H9 (cell line): Measurements from ENCODE around the gene FAM53B. TPM values are rescaled to one million over a fixed set of nuclear protein-coding genes. Genes with fewer than 3 reads are reported as not detected.

Experiments
- DNase-seq: peaks from one replicate; pipeline ENCODE4 v3.0.0-alpha.2; 2017
- H2AFZ ChIP-seq: one replicate; pipeline ENCODE4 v1.6.1; 2013; ENCODE audit warnings: mild to moderate bottlenecking, low read length, control low read depth, moderate library complexity
- H2AK5ac ChIP-seq: 2 replicates; pipeline ENCODE4 v1.6.1; 2013; ENCODE audit warnings: low read length, control low read depth, mixed read lengths; ENCODE audit not compliant: insufficient read length
- H2BK120ac ChIP-seq: one replicate; pipeline ENCODE4 v1.6.1; 2013; ENCODE audit warnings: low read depth, mild to moderate bottlenecking, low read length, control low read depth, inconsistent platforms; ENCODE audit not compliant: poor library complexity, severe bottlenecking
- H2BK12ac ChIP-seq: 2 replicates; pipeline ENCODE4 v1.6.1; 2013; ENCODE audit warnings: low read length, control low read depth, mixed read lengths, low read depth; ENCODE audit not compliant: insufficient read length
- H2BK15ac ChIP-seq: 2 replicates; pipeline ENCODE4 v1.6.1; 2013; ENCODE audit warnings: low read depth, low read length, control low read depth
- H2BK20ac ChIP-seq: one replicate; pipeline ENCODE4 v1.6.1; 2013; ENCODE audit warnings: low read depth, mild to moderate bottlenecking, low read length, control low read depth, inconsistent platforms; ENCODE audit not compliant: poor library complexity, severe bottlenecking
- H2BK5ac ChIP-seq: 2 replicates; pipeline ENCODE4 v1.6.1; 2013; ENCODE audit warnings: low read length, control low read depth, mixed read lengths; ENCODE audit not compliant: insufficient read length
- H3K14ac ChIP-seq: 2 replicates; pipeline ENCODE4 v1.6.1; 2013; ENCODE audit warnings: low read length, control low read depth; ENCODE audit not compliant: insufficient read depth
- H3K18ac ChIP-seq: 2 replicates; pipeline ENCODE4 v1.6.1; 2013; ENCODE audit warnings: low read depth, mild to moderate bottlenecking, mixed read lengths, low read length, control low read depth; ENCODE audit not compliant: insufficient read length
- H3K23ac ChIP-seq: 2 replicates; pipeline ENCODE4 v1.6.1; 2013; ENCODE audit warnings: low read length, control low read depth, mixed read lengths, low read depth; ENCODE audit not compliant: insufficient read length
- H3K23me2 ChIP-seq: 2 replicates; pipeline ENCODE4 v1.6.1; 2013; ENCODE audit warnings: low read depth, mild to moderate bottlenecking, mixed read lengths, low read length, control low read depth; ENCODE audit not compliant: insufficient read length, poor library complexity, severe bottlenecking
- H3K27ac ChIP-seq: 2 replicates; pipeline ENCODE4 v1.5.1; 2013; ENCODE audit warnings: low read length, control low read depth, mixed read lengths, low read depth; ENCODE audit not compliant: insufficient read length
- H3K27me3 ChIP-seq: 2 replicates; pipeline ENCODE4 v1.6.1; 2013; ENCODE audit warnings: low read length, control low read depth, inconsistent platforms; ENCODE audit not compliant: insufficient read depth
- H3K4ac ChIP-seq: 2 replicates; pipeline ENCODE4 v1.6.1; 2013; ENCODE audit warnings: low read depth, mild to moderate bottlenecking, control low read depth, inconsistent platforms, low read length, moderate library complexity
- H3K4me1 ChIP-seq: 2 replicates; pipeline ENCODE4 v1.6.1; 2013; ENCODE audit warnings: low read length, control low read depth, inconsistent platforms; ENCODE audit not compliant: insufficient read depth
- H3K4me2 ChIP-seq: 2 replicates; pipeline ENCODE4 v1.6.1; 2013; ENCODE audit warnings: low read length, control low read depth, mixed read lengths; ENCODE audit not compliant: insufficient read length, insufficient read depth
- H3K56ac ChIP-seq: 2 replicates; pipeline ENCODE4 v1.6.1; 2013; ENCODE audit warnings: low read depth, mild to moderate bottlenecking, mixed read lengths, low read length, control low read depth; ENCODE audit not compliant: insufficient read length
- H3K79me1 ChIP-seq: 2 replicates; pipeline ENCODE4 v1.6.1; 2013; ENCODE audit warnings: low read depth, mild to moderate bottlenecking, moderate library complexity, low read length, control low read depth, inconsistent platforms; ENCODE audit not compliant: insufficient read depth, poor library complexity, severe bottlenecking
- H3K79me2 ChIP-seq: 2 replicates; pipeline ENCODE4 v1.6.1; 2013; ENCODE audit warnings: low read length, control low read depth, inconsistent platforms; ENCODE audit not compliant: insufficient read depth
- H3K9ac ChIP-seq: 2 replicates; pipeline ENCODE4 v1.6.1; 2013; ENCODE audit warnings: low read length, control low read depth, mixed read lengths; ENCODE audit not compliant: insufficient read length; ENCODE audit errors: extremely low read depth
- H3K9me3 ChIP-seq: one replicate; pipeline ENCODE4 v1.6.1; 2013; ENCODE audit warnings: low read depth, low read length, inconsistent platforms; ENCODE audit not compliant: control insufficient read depth
- H3T11ph ChIP-seq: one replicate; pipeline ENCODE4 v1.6.1; 2013; ENCODE audit warnings: mild to moderate bottlenecking, low read length, control low read depth, inconsistent platforms
- H4K20me1 ChIP-seq: one replicate; pipeline ENCODE4 v1.6.1; 2013; ENCODE audit not compliant: control insufficient read depth, insufficient read length, insufficient read depth
- H4K5ac ChIP-seq: 2 replicates; pipeline ENCODE4 v1.6.1; 2013; ENCODE audit warnings: low read depth, mild to moderate bottlenecking, mixed read lengths, low read length, control low read depth; ENCODE audit not compliant: insufficient read length
- H4K8ac ChIP-seq: replicated peaks from 2 replicates; pipeline ENCODE4 v1.6.1; 2013; ENCODE audit warnings: low read length, control low read depth, mixed read lengths, low read depth; ENCODE audit not compliant: insufficient read length
- H4K91ac ChIP-seq: 2 replicates; pipeline ENCODE4 v1.6.1; 2013; ENCODE audit warnings: low read depth, mild to moderate bottlenecking, moderate library complexity, mixed read lengths, low read length, control low read depth; ENCODE audit not compliant: insufficient read length
- H3K27ac Mint-ChIP-seq, 3 experiments: 2 replicates in 2 of 3; 3 replicates in 1 of 3; pipeline ENCODE4 v1.8.0; 2020 to 2021; ENCODE audit warnings: mixed read lengths in 3 of 3, mild to moderate bottlenecking in 1 of 3, moderate library complexity in 1 of 3
- H3K27me3 Mint-ChIP-seq: 2 replicates; pipeline ENCODE4 v1.8.0; 2021; ENCODE audit warnings: low read depth, mild to moderate bottlenecking, moderate library complexity, mixed read lengths
- H3K36me3 Mint-ChIP-seq, 3 experiments: 2 replicates in 2 of 3; 3 replicates in 1 of 3; pipeline ENCODE4 v1.8.0; 2020 to 2021; ENCODE audit warnings: low read depth in 3 of 3, mixed read lengths in 3 of 3; ENCODE audit not compliant: insufficient read depth in 1 of 3
- H3K4me1 Mint-ChIP-seq, 2 experiments: 2 replicates each; pipeline ENCODE4 v1.8.0; 2020; ENCODE audit warnings: mixed read lengths in 2 of 2
- H3K4me3 Mint-ChIP-seq, 2 experiments: 2 replicates in 1 of 2; 3 replicates in 1 of 2; pipeline ENCODE4 v1.8.0; 2020 to 2021; ENCODE audit warnings: mild to moderate bottlenecking in 2 of 2, mixed read lengths in 2 of 2, moderate library complexity in 1 of 2
- H3K9me3 Mint-ChIP-seq, 2 experiments: 2 replicates in 1 of 2; 3 replicates in 1 of 2; pipeline ENCODE4 v1.8.0; 2020; ENCODE audit warnings: mild to moderate bottlenecking in 2 of 2, mixed read lengths in 2 of 2, moderate library complexity in 1 of 2
- CTCF ChIP-seq: fragments of 200-600 bp; sonication (generic); conservative IDR thresholded peaks from 3 replicates; pipeline ENCODE4 v1.8.0; 2021; ENCODE audit warnings: antibody characterized with exemption, mild to moderate bottlenecking
- WGBS: extraction: QIAGEN DNeasy Blood & Tissue Kit; methylation state at CpG from one replicate; pipeline ENCODE4 v1.1.7; 2013; ENCODE audit warnings: missing lambda C conversion rate, low lambda C conversion rate, mixed read lengths; ENCODE audit not compliant: insufficient read length; ENCODE audit errors: extremely low coverage; 5-methylcytosine and 5-hydroxymethylcytosine counted together
- total RNA-seq: library from RNA; stranded (reverse); gene quantifications from 2 replicates; pipeline ENCODE4 v1.2.1, GENCODE V29; 2021

The FAM53B gene
- total RNA-seq, 1 experiment from 2014 or later = 11.5 TPM

- TF ChIP-seq CTCF = no peak
- Histone ChIP-seq H3K14ac (no peak overlapping the region; the same call in 1 of the 2 replicates), H3K9me3 (no peaks in the 10 kb centered on the region), H3K79me2 (no peaks in the 10 kb centered on the region), H3K23ac (no peak overlapping the region), H2AK5ac (no peak overlapping the region), H3K4me2 (no peak overlapping the region), H3T11ph (no peak overlapping the region), H2BK15ac (no peak overlapping the region), H4K20me1 (no peaks in the 10 kb centered on the region), H3K9ac (no peak overlapping the region), H4K5ac (no peak overlapping the region), H2AFZ (no peak overlapping the region), H2BK12ac (no peak overlapping the region), H3K18ac (no peak overlapping the region), H2BK120ac (no peak overlapping the region), H3K27ac (no peak overlapping the region), H3K56ac (no peak overlapping the region), H3K27me3 (no peaks in the 10 kb centered on the region), H3K79me1 (no peaks in the 10 kb centered on the region), H3K23me2 (no peaks in the 10 kb centered on the region), H3K4ac (no peak overlapping the region), H3K4me1 (no peaks in the 10 kb centered on the region), H4K91ac (no peak overlapping the region), H4K8ac (no peak overlapping the region), H2BK5ac (no peak overlapping the region), H2BK20ac (no peak overlapping the region)
- H3K4me3 Mint-ChIP-seq = no peak overlapping the region; a peak in 1 of 5 replicates
- H3K27me3 Mint-ChIP-seq = no peaks in the 10 kb centered on the region
- peak overlapping the region; percentile 52 to 91 (median 85); a peak in 4 of 7 replicates for H3K27ac Mint-ChIP-seq
- peaks cover 7 to 9% of the 10 kb centered on the region in 2 experiments for H3K4me1 Mint-ChIP-seq
- H3K9me3 Mint-ChIP-seq = no peaks in the 10 kb centered on the region
- DNase-seq = no peak
- WGBS = no CpG with 5 or more reads among the region's 18 CpGs
- H3K36me3 Mint-ChIP-seq = peaks cover 8 to 14% (median 9%) of the 10 kb centered on the region in 3 experiments; a peak in 6 of 7 replicates
Measured at GRCh38 chr10:124699471-124700292, 44.5 kb downstream of the FAM53B start.
